ENCODE measurements around the gene USP5. TPM values are rescaled to one million over a fixed set of nuclear protein-coding genes. Genes with fewer than 3 reads are reported as not detected.
"Not testable (repeated sequence)": the region's sequence is repeated elsewhere in the genome, so short reads cannot be mapped to it uniquely, and the experiment has no call there.

Gene USP5
- total RNA-seq, 1 donor: 84.0 TPM

GRCh38 chr12:6872073-6873048 is 20.4 kb downstream of the USP5 start:
- TF ChIP-seq CTCF (IDR thresholded peaks at IDR 0.05; ENCODE audit: insufficient read depth, low read length): peak; percentile 100
- peak; percentile 57 for DNase-seq (ENCODE audit: low read depth)
- peak overlapping the region; percentile 91 for H3K4me3 ChIP-seq (ENCODE audit: low read depth, low read length)

DNA sequence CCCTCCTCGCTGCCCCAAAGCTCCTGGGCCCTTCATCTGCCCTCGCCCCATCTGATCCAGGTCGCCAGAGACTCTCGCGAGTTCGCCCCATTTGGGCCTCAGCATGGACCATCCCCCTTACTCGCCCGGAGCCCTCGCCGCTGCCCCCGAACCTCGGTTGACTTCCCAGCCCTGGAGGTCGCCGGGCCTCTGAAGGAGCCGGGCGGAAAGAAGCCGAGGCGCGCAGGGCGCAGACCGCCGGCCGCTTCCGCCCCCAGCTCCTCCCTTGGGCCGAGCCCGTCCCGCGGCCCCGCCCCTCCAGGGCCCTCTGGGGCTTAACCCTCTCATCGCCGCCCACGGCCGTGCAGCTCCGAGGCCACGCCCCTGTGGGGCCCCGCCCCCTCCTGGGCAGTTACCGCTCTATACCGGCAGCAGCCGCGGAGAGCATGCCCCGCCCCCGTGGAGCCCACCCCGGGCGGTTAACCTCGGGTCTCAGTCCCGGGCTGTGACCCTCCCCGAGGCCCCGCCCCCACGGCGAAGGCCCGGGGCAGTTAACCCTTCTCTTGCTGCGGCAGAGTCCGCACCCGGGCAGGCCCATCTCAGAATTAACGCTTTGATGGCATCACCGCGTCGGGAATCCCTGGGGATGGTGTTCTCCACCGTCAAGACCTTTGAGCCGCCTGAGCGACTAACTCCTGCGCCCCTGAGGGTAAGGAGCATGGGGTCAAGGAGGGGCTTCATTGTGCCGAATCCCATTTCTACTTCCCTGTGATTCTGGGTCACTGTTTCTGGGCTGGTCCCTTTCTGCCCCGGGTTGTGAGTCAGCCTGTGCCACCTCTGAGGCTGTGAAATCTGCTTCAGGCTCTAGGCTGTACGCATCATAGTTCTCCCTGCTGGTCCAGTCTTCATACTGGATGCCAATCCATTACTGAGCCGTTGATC is 21.4 kb downstream of the USP5 start, which contains the start of gene SPSB2:
SPSB2 (minus strand) TSS at position 210 of the 921 bp plus-strand sequence. CDS start 402 bp downstream, outside the sequence.
- peak; percentile 1 for TF ChIP-seq CTCF (IDR thresholded peaks at IDR 0.05; ENCODE audit: insufficient read depth, low read length)
- peak within 1 kb of the TSS; percentile 91 for H3K4me3 ChIP-seq (ENCODE audit: low read depth, low read length)
- DNase-seq (ENCODE audit: low read depth): peak; percentile 91

GRCh38 chr12:6874015-6874368 is 22.0 kb downstream of the USP5 start:
- not testable (repeated sequence) for DNase-seq (ENCODE audit: low read depth)
- H3K4me3 ChIP-seq (ENCODE audit: low read depth, low read length): peak overlapping the region; percentile 91

DNA sequence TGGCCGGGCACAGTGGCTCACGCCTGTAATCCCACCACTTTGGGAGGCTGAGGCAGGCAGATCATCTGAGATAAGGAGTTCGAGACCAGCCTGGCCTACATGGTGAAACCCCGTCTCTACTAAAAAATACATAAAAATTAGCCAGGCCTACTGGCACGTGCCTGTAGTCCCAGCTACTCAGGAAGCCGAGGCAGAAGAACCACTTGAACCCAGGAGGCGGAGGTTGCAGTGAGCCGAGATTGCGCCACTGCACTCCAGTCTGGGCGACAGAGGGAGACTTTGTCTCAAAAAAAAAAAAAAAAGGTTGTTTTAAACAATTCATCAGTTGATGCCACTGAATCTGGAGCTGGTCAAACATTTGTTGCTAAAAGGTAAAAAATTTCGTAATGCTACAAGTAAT is 27.9 kb downstream of the USP5 start:
- not testable (repeated sequence) for DNase-seq (ENCODE audit: low read depth); H3K4me3 ChIP-seq (ENCODE audit: low read depth, low read length)

DNA sequence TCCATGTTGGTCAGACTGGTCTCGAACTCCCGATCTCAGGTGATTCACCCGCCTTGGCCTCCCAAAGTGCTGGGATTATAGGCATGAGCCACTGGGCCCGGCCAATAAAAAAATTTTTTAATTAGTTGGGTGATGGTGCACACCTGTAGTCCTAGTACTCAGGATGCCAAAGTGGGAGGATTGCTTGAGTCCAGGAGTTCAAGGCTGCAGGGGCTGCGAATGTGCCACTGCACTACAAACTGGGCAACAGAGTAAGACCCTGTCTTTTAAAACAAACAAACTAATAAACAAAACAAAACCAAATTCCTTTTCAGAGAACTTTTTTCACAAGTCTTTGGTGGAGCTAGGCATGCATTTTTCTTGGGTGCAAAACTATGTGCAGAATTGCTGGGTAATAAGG is 31.3 kb downstream of the USP5 start:
- no peak for TF ChIP-seq CTCF (IDR thresholded peaks at IDR 0.05; ENCODE audit: insufficient read depth, low read length)
- no peak for DNase-seq (ENCODE audit: low read depth)
- H3K4me3 ChIP-seq (ENCODE audit: low read depth, low read length): no peak overlapping the region

GRCh38 chr12:6883683-6884082 is 31.7 kb downstream of the USP5 start:
- no peak for DNase-seq (ENCODE audit: low read depth)
- TF ChIP-seq CTCF (IDR thresholded peaks at IDR 0.05; ENCODE audit: insufficient read depth, low read length): no peak

GRCh38 chr12:6884539-6884938 is 32.6 kb downstream of the USP5 start:
- no peak for DNase-seq (ENCODE audit: low read depth)
- H3K4me3 ChIP-seq (ENCODE audit: low read depth, low read length): no peak overlapping the region
- no peak for TF ChIP-seq CTCF (IDR thresholded peaks at IDR 0.05; ENCODE audit: insufficient read depth, low read length)

More at GRCh38 chr12:6883683-6884082, 31.7 kb downstream of the USP5 start:
- H3K4me3 ChIP-seq (ENCODE audit: low read depth, low read length): no peak overlapping the region

- not testable (repeated sequence) for DNase-seq (ENCODE audit: low read depth); H3K4me3 ChIP-seq (ENCODE audit: low read depth, low read length)
Observed at GRCh38 chr12:6886206-6886999, 34.5 kb downstream of the USP5 start.

Measured in fibroblast of the aortic adventitia (primary cell).